ENCODE results near the gene DUSP5. TPM values are rescaled to one million over a fixed set of nuclear protein-coding genes. Genes with fewer than 3 reads are reported as not detected.

DUSP5 gene
- total and polyA plus RNA-seq, 10 of the 15 experiments (the other 5 are each of a cell fraction or from before 2014, with no cell fraction given), result 2.1 to 95.9 (median 23.4) TPM

DNA sequence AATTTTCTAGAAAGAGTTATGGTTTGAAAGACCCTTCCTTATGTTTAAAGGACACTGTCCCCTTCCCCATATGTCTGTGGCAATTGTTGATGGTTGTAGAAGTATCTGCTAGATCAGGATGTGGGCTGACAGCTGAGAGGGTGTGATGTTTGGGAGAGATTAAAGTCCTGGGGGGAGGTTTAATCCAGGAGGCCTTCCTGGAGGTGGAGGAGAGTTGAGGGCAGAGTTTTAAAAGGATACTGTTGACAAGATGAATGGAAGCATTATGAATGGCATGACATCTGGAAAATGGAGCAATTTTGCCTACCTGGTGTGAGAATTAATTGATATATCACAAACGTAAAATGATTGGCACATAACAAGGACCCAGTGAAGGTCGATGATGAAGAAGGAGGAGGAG is 36.9 kb downstream of the DUSP5 start:
- H3K27me3 ChIP-seq (replicated peaks in 1 of 2; ENCODE audit: control insufficient read depth in 2 of 2, insufficient read depth in 2 of 2, low read length in 1 of 2), result no peaks in the 10 kb centered on the region
- H2AFZ ChIP-seq (ENCODE audit: control insufficient read depth, low read depth, low read length), result no peak overlapping the region
- no peaks in the 10 kb centered on the region for H3K9me3 ChIP-seq (replicated peaks; ENCODE audit: control insufficient read depth, insufficient read depth, low read length)
- ChIA-PET SMC1A (ENCODE audit: uncharacterized antibody, unreplicated experiment) (interaction anchor here (1.1 to 8.8 kb wide), 10 partner anchors 11 to 224 kb away, joined by 3 to 54 read pairs (median 5); no protein-coding TSS in a partner anchor), RAD21 (ENCODE audit: unreplicated experiment) (interaction anchor here (0.6 to 7.1 kb wide), 7 partner anchors 12 to 181 kb away, joined by 3 to 34 read pairs (median 4); no protein-coding TSS in a partner anchor), POLR2A (interaction anchor here (1.7 to 3.2 kb wide), 2 partner anchors 30 to 36 kb away, joined by 5 to 15 read pairs; no protein-coding TSS in a partner anchor), CTCF (interaction anchor here (0.8 to 10.7 kb wide), 9 partner anchors 12 to 224 kb away, joined by 3 to 85 read pairs (median 4); no protein-coding TSS in a partner anchor)
- intact Hi-C loops (cut with micrococcal nuclease; ENCODE audit: unreplicated experiment), result no loop called here
- in situ Hi-C loops (cut with MboI), result no loop called here
- DNase-seq (ENCODE audit: low read depth, low spot score) (no peak), ATAC-seq (no peak), FAIRE-seq (no peak)
- no peak overlapping the region; the same call in 1 of the 2 replicates for H3K4me2 ChIP-seq (ENCODE audit: control insufficient read depth, insufficient read depth)
- H3K36me3 ChIP-seq (ENCODE audit: control insufficient read depth in 2 of 2, insufficient read depth in 2 of 2, low read length in 1 of 2), result no peaks in the 10 kb centered on the region
- 72% methylated on average over 2 of the region's 2 CpGs for WGBS (ENCODE audit: insufficient coverage, insufficient replicate concordance, low lambda C conversion rate, missing lambda C conversion rate)
- H3K4me1 ChIP-seq (ENCODE audit: control insufficient read depth, insufficient read depth, low read length), result peaks cover 39% of the 10 kb centered on the region
- TF ChIP-seq POU2F2 (IDR thresholded peaks at IDR 0.05; ENCODE audit: borderline replicate concordance, low read depth, low read length), result no peak
- no peak for TF ChIP-seq ASH2L (IDR thresholded peaks at IDR 0.05; ENCODE audit: borderline replicate concordance, low read depth)
- TF ChIP-seq EP300 (IDR thresholded peaks at IDR 0.05; ENCODE audit: borderline replicate concordance in 1 of 2, control insufficient read depth in 1 of 2, low read depth in 2 of 2, low read length in 2 of 2), result no peak
- TF ChIP-seq, protein P1, sequence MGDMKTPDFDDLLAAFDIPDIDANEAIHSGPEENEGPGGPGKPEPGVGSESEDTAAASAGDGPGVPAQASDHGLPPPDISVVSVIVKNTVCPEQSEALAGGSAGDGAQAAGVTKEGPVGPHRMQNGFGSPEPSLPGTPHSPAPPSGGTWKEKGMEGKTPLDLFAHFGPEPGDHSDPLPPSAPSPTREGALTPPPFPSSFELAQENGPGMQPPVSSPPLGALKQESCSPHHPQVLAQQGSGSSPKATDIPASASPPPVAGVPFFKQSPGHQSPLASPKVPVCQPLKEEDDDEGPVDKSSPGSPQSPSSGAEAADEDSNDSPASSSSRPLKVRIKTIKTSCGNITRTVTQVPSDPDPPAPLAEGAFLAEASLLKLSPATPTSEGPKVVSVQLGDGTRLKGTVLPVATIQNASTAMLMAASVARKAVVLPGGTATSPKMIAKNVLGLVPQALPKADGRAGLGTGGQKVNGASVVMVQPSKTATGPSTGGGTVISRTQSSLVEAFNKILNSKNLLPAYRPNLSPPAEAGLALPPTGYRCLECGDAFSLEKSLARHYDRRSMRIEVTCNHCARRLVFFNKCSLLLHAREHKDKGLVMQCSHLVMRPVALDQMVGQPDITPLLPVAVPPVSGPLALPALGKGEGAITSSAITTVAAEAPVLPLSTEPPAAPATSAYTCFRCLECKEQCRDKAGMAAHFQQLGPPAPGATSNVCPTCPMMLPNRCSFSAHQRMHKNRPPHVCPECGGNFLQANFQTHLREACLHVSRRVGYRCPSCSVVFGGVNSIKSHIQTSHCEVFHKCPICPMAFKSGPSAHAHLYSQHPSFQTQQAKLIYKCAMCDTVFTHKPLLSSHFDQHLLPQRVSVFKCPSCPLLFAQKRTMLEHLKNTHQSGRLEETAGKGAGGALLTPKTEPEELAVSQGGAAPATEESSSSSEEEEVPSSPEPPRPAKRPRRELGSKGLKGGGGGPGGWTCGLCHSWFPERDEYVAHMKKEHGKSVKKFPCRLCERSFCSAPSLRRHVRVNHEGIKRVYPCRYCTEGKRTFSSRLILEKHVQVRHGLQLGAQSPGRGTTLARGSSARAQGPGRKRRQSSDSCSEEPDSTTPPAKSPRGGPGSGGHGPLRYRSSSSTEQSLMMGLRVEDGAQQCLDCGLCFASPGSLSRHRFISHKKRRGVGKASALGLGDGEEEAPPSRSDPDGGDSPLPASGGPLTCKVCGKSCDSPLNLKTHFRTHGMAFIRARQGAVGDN (IDR thresholded peaks at IDR 0.05), result no peak
- no TSS peak for BruUV-seq (replicated peaks)
- H3K79me2 ChIP-seq (ENCODE audit: control insufficient read depth, insufficient read depth, low read length), result no peaks in the 10 kb centered on the region
- H3K9ac ChIP-seq (ENCODE audit: control insufficient read depth, insufficient read depth, low read length), result no peak overlapping the region
- no peak overlapping the region for H3K4me3 ChIP-seq
- H4K20me1 ChIP-seq (ENCODE audit: control insufficient read depth, insufficient read depth), result no peaks in the 10 kb centered on the region
- no peak overlapping the region for H3K27ac ChIP-seq (ENCODE audit: control insufficient read depth, insufficient read depth)
